ENCODE measurements around the gene SMPX. TPM values are rescaled to one million over a fixed set of nuclear protein-coding genes. Genes with fewer than 3 reads are reported as not detected.

SMPX gene
- total and polyA plus RNA-seq, 2 of the 4 experiments (the other 2 are of a cell fraction): not detected

DNA sequence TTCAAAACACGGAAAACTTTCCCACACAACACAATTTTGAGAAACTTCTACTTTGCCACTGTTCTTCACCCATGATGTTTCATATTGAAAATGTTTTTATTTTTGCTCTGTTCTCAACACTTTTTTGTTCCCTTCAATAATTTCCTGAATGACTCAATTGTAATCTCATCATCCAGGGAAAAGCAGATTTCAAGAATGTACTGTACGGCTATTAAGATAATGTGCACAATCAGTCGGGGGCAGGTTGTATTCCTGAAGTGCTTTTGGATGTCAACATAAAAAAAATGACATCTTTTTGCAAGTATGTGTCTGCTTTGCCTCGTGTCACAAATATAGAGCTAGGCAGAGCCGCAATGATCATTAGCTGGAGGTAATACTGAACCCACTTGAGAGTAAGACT, 9.7 kb downstream of the SMPX start:
- intact Hi-C loops (cut with micrococcal nuclease): loop anchor here (2.0 to 10.0 kb wide), 3 partner anchors 227 to 1217 kb away; no protein-coding TSS in a partner anchor
- no peak overlapping the region for H3K9ac ChIP-seq (ENCODE audit: low read depth, low read length)
- H3K23ac ChIP-seq (ENCODE audit: low read depth, low read length): no peak overlapping the region
- BruUV-seq (replicated peaks): no TSS peak
- peaks cover 5% of the 10 kb centered on the region; the same call in 1 of the 2 replicates for H3K27me3 ChIP-seq (ENCODE audit: control insufficient read depth, insufficient read depth, low read length)
- H2AFZ ChIP-seq (replicated peaks; ENCODE audit: low read length, poor library complexity): no peak overlapping the region
- no peak overlapping the region for H2BK20ac ChIP-seq (ENCODE audit: low read depth, low read length)
- in situ Hi-C loops (cut with MboI; ENCODE audit: low sequenced_read_pairs): loop anchor here (25.0 kb wide), 1 partner anchor 1486 kb away; the partner anchor contains the start of gene RPS6KA3
- no peaks in the 10 kb centered on the region for H3K9me1 ChIP-seq (ENCODE audit: insufficient read depth, low read length)
- CTCF ChIA-PET: no interaction called here
- no peak overlapping the region for H4K5ac ChIP-seq (ENCODE audit: low read depth, low read length)
- H3K56ac ChIP-seq (ENCODE audit: extremely low read depth, insufficient read depth, low read length): no peak overlapping the region
- no peak overlapping the region for H2BK120ac ChIP-seq (ENCODE audit: low read depth, low read length)
- no peak overlapping the region for H4K91ac ChIP-seq (ENCODE audit: insufficient read depth, low read depth, low read length)
- dilution Hi-C loops (cut with HindIII; ENCODE audit: low sequenced_read_pairs, unreplicated experiment): no loop called here
- no peak overlapping the region for H3K14ac ChIP-seq (replicated peaks; ENCODE audit: low read depth, low read length)
- no peak for TF ChIP-seq MXI1 (IDR thresholded peaks at IDR 0.05; ENCODE audit: borderline replicate concordance, low read depth, low read length)
- no peak for TF ChIP-seq FOS (IDR thresholded peaks at IDR 0.05; ENCODE audit: low read depth, low read length)
- no peak for TF ChIP-seq CHD1 (IDR thresholded peaks at IDR 0.05; ENCODE audit: low read depth, low read length)
- TF ChIP-seq, protein P1, sequence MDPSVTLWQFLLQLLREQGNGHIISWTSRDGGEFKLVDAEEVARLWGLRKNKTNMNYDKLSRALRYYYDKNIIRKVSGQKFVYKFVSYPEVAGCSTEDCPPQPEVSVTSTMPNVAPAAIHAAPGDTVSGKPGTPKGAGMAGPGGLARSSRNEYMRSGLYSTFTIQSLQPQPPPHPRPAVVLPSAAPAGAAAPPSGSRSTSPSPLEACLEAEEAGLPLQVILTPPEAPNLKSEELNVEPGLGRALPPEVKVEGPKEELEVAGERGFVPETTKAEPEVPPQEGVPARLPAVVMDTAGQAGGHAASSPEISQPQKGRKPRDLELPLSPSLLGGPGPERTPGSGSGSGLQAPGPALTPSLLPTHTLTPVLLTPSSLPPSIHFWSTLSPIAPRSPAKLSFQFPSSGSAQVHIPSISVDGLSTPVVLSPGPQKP (IDR thresholded peaks at IDR 0.05; ENCODE audit: borderline replicate concordance, low read depth, low read length): no peak
- TF ChIP-seq, protein P2, sequence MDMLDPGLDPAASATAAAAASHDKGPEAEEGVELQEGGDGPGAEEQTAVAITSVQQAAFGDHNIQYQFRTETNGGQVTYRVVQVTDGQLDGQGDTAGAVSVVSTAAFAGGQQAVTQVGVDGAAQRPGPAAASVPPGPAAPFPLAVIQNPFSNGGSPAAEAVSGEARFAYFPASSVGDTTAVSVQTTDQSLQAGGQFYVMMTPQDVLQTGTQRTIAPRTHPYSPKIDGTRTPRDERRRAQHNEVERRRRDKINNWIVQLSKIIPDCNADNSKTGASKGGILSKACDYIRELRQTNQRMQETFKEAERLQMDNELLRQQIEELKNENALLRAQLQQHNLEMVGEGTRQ (IDR thresholded peaks at IDR 0.05; ENCODE audit: low read depth, low read length): no peak
- no peak for TF ChIP-seq BHLHE40 (IDR thresholded peaks at IDR 0.05; ENCODE audit: low read depth, low read length)
- no peak for TF ChIP-seq MAFK (IDR thresholded peaks at IDR 0.05; ENCODE audit: low read depth, low read length)
- TF ChIP-seq NFE2L2 (IDR thresholded peaks at IDR 0.05; ENCODE audit: low read depth, low read length): no peak
- no peak for TF ChIP-seq CEBPB (IDR thresholded peaks at IDR 0.05; ENCODE audit: low read depth, low read length)
- TF ChIP-seq RCOR1 (IDR thresholded peaks at IDR 0.05; ENCODE audit: insufficient replicate concordance, low read length): no peak
- TF ChIP-seq MAZ (IDR thresholded peaks at IDR 0.05; ENCODE audit: borderline replicate concordance, low read depth, low read length): no peak
- H3K4ac ChIP-seq (ENCODE audit: low read depth, low read length): no peak overlapping the region
- no peaks in the 10 kb centered on the region for H3K9me3 ChIP-seq (ENCODE audit: control insufficient read depth, insufficient read depth, low read length)
- ATAC-seq (ENCODE audit: low read depth): no peak
- H2BK15ac ChIP-seq (ENCODE audit: low read depth, low read length): no peak overlapping the region
- H3K4me3 ChIP-seq (ENCODE audit: insufficient read depth, low read depth, low read length): no peak overlapping the region
- H3K36me3 ChIP-seq (ENCODE audit: control insufficient read depth, insufficient read depth, low read length): no peaks in the 10 kb centered on the region
- no CpG with 5 or more reads among the region's 5 CpGs for WGBS, 2 experiments (ENCODE audit: extremely low coverage in 2 of 2, insufficient read length in 1 of 2)
- H4K8ac ChIP-seq (ENCODE audit: low read depth in 2 of 2, low read length in 2 of 2): no peak overlapping the region
- no peak overlapping the region for H2AK9ac ChIP-seq (replicated peaks; ENCODE audit: low read depth, low read length, poor library complexity)
- H3K4me1 ChIP-seq (ENCODE audit: control insufficient read depth, insufficient read depth, low read length): no peaks in the 10 kb centered on the region
- POLR2A ChIA-PET (ENCODE audit: unreplicated experiment): no interaction called here
- DNase-seq: no peak
- no peak overlapping the region for H3K4me2 ChIP-seq (ENCODE audit: low read depth, low read length)
- H3K79me1 ChIP-seq (ENCODE audit: low read depth in 1 of 2, low read length in 2 of 2): no peaks in the 10 kb centered on the region
- no peak overlapping the region for H2BK5ac ChIP-seq (ENCODE audit: low read depth, low read length, poor library complexity, severe bottlenecking)
- H2AK5ac ChIP-seq (ENCODE audit: low read depth, low read length): no peak overlapping the region
- H3K18ac ChIP-seq (ENCODE audit: low read depth, low read length): no peak overlapping the region
- no peaks in the 10 kb centered on the region for H4K20me1 ChIP-seq (ENCODE audit: insufficient read depth, low read length)
- H3K27ac ChIP-seq (ENCODE audit: insufficient read depth, low read length): no peak overlapping the region
